Common myeloid progenitor, CD34-positive (primary cell): ENCODE data around the gene GRIA1.

Experiments used
- CTCF ChIA-PET: fragments of 350-600 bp; sonication (Branson Sonifier 250); formaldehyde crosslinking; loops from one replicate; lab custom pipeline; 2021; ENCODE audit warnings: antibody characterized with exemption; lab: Charles Lee
- POLR2A ChIA-PET: fragments of 350-600 bp; sonication (Branson Sonifier 250); formaldehyde crosslinking; loops from one replicate; lab custom pipeline; 2021; ENCODE audit warnings: antibody characterized with exemption; lab: Charles Lee
- DNase-seq, 3 donors: peaks; one replicate each; pipeline versions ENCODE4 v3.0.0 to v3.0.0-alpha.2; 2013
- H3K27ac ChIP-seq, 2 experiments: 1 replicate in 1 of 2; 2 replicates in 1 of 2; pipeline ENCODE4 v1.7.0; 2013; ENCODE audit warnings: inconsistent platforms in 2 of 2, low read length in 2 of 2, mild to moderate bottlenecking in 2 of 2, low read depth in 1 of 2, moderate library complexity in 1 of 2; ENCODE audit not compliant: severe bottlenecking in 2 of 2, insufficient read depth in 1 of 2, poor library complexity in 1 of 2
- H3K27me3 ChIP-seq, 5 experiments: replicated peaks in 2 of 5; 1 replicate in 3 of 5; 2 replicates in 2 of 5; pipeline versions ENCODE4 v1.6.1 to v1.7.0; 2013; ENCODE audit warnings: low read length in 4 of 5, mild to moderate bottlenecking in 2 of 5, moderate library complexity in 2 of 5, inconsistent platforms in 1 of 5; ENCODE audit not compliant: insufficient read depth in 5 of 5, control insufficient read depth in 4 of 5
- H3K36me3 ChIP-seq, 4 experiments: 1 replicate in 2 of 4; 2 replicates in 2 of 4; pipeline versions ENCODE4 v1.6.1 to v1.7.0; 2013; ENCODE audit warnings: low read length in 3 of 4, control low read depth in 1 of 4, mild to moderate bottlenecking in 1 of 4; ENCODE audit not compliant: control insufficient read depth in 4 of 4, insufficient read depth in 4 of 4
- H3K4me1 ChIP-seq, 4 experiments: 1 replicate in 3 of 4; 2 replicates in 1 of 4; pipeline versions ENCODE4 v1.6.1 to v1.7.1; 2013; ENCODE audit warnings: low read length in 3 of 4, mild to moderate bottlenecking in 3 of 4, control low read depth in 1 of 4, inconsistent platforms in 1 of 4, moderate library complexity in 1 of 4; ENCODE audit not compliant: control insufficient read depth in 4 of 4, insufficient read depth in 4 of 4; ENCODE audit errors: control extremely low read depth in 1 of 4
- H3K4me3 ChIP-seq, 7 experiments: 1 replicate in 4 of 7; 2 replicates in 3 of 7; pipeline versions ENCODE4 v1.5.1 to v1.7.0; 2013; ENCODE audit warnings: mild to moderate bottlenecking in 7 of 7, low read length in 6 of 7, moderate library complexity in 6 of 7, inconsistent platforms in 2 of 7, low read depth in 2 of 7, control low read depth in 1 of 7; ENCODE audit not compliant: insufficient read depth in 4 of 7, control insufficient read depth in 1 of 7; ENCODE audit errors: extremely low read depth in 1 of 7
- H3K9me3 ChIP-seq, 5 experiments: 1 replicate in 4 of 5; 2 replicates in 1 of 5; pipeline versions ENCODE4 v1.6.1 to v1.7.1; 2013; ENCODE audit warnings: low read length in 4 of 5, mild to moderate bottlenecking in 2 of 5, inconsistent platforms in 1 of 5, low read depth in 1 of 5, moderate library complexity in 1 of 5; ENCODE audit not compliant: control insufficient read depth in 4 of 5, insufficient read depth in 2 of 5; ENCODE audit errors: control extremely low read depth in 1 of 5
- WGBS: methylation state at CpG from one replicate; pipeline ENCODE4 v1.1.5; 2013; ENCODE audit not compliant: insufficient coverage; 5-methylcytosine and 5-hydroxymethylcytosine counted together

The GRIA1 gene

GRCh38 chr5:153491856-153492255 lies 1.4 kb downstream of the GRIA1 start:
- Histone ChIP-seq H3K36me3 (no peaks in the 10 kb centered on the region), H3K9me3 (no peaks in the 10 kb centered on the region), H3K27ac (no peak overlapping the region), H3K4me1 (peaks cover 0 to 11% (median 0%) of the 10 kb centered on the region in 4 experiments), H3K27me3 (peaks cover 0 to 40% (median 29%) of the 10 kb centered on the region in 5 experiments), H3K4me3 (no peak overlapping the region)
- 46% methylated on average over 5 of the region's 8 CpGs for WGBS
- DNase-seq, result no peak
- ChIA-PET CTCF (interaction anchor here (1.2 to 1.6 kb wide), 2 partner anchors 9 to 474 kb away, joined by 3 to 4 read pairs; no protein-coding TSS in a partner anchor), POLR2A (no interaction called here)

- no peak overlapping the region for H3K27ac ChIP-seq
- POLR2A ChIA-PET, result no interaction called here
- no peaks in the 10 kb centered on the region for H3K9me3 ChIP-seq
- 88% methylated on average over 1 of the region's 1 CpG for WGBS
- H3K4me1 ChIP-seq, result peaks cover 0 to 6% (median 0%) of the 10 kb centered on the region in 4 experiments
- no peak overlapping the region for H3K4me3 ChIP-seq
- no peaks in the 10 kb centered on the region for H3K36me3 ChIP-seq
- CTCF ChIA-PET, result interaction anchor here (0.9 to 9.3 kb wide), 7 partner anchors 8 to 469 kb away, joined by 3 to 116 read pairs (median 4); no protein-coding TSS in a partner anchor
- DNase-seq, result peak; percentile 22 to 54 (median 49)
- H3K27me3 ChIP-seq, result peaks cover 0 to 15% (median 6%) of the 10 kb centered on the region in 5 experiments
Observed at GRCh38 chr5:153496835-153497234, 6.4 kb downstream of the GRIA1 start.

DNA sequence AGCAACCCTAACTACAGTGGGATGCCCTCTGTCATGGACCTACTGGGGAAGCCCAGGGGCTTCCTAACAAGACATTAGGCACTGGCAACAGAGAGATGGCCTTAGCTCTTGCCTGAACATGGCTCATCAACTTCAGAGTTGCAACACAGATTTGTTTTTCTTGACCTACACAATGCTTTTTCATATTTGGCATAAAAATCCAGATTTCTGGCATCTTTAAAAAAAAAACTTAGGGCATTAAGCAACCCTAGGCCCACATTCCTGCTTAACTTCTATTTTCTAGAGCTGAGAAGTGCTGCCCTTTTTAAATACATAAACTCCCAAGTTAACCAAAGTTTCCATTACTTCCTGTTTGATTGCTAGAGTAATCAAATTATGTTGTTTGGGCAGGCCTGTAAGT lies 8.0 kb downstream of the GRIA1 start:
- POLR2A ChIA-PET, result no interaction called here
- no peak overlapping the region for H3K27ac ChIP-seq

GRCh38 chr5:153500178-153500577 lies 9.7 kb downstream of the GRIA1 start:
- H3K27me3 ChIP-seq, result no peaks in the 10 kb centered on the region
- POLR2A ChIA-PET, result no interaction called here
- H3K9me3 ChIP-seq, result no peaks in the 10 kb centered on the region
- H3K4me3 ChIP-seq, result no peak overlapping the region
- 100% methylated on average over 1 of the region's 2 CpGs for WGBS
- no peaks in the 10 kb centered on the region for H3K4me1 ChIP-seq
- CTCF ChIA-PET, result interaction anchor here (0.7 to 9.3 kb wide), 4 partner anchors 9 to 476 kb away, joined by 3 to 116 read pairs (median 4); partner anchors contain the start of gene GRIA1
- no peaks in the 10 kb centered on the region for H3K36me3 ChIP-seq
- DNase-seq, result no peak
- no peak overlapping the region for H3K27ac ChIP-seq

More for the DNA sequence above, 8.0 kb downstream of the GRIA1 start:
- H3K4me3 ChIP-seq, result no peak overlapping the region
- no peaks in the 10 kb centered on the region for H3K4me1 ChIP-seq
- CTCF ChIA-PET, result interaction anchor here (9.3 kb wide), 1 partner anchor 467 kb away, joined by 116 read pairs; no protein-coding TSS in a partner anchor
- DNase-seq, result no peak
- no peaks in the 10 kb centered on the region for H3K36me3 ChIP-seq
- H3K27me3 ChIP-seq, result peaks cover 0 to 2% (median 0%) of the 10 kb centered on the region in 5 experiments
- no peaks in the 10 kb centered on the region for H3K9me3 ChIP-seq

GRCh38 chr5:153504726-153505125 lies 14.3 kb downstream of the GRIA1 start:
- Histone ChIP-seq H3K27me3 (no peaks in the 10 kb centered on the region), H3K27ac (no peak overlapping the region), H3K36me3 (no peaks in the 10 kb centered on the region), H3K9me3 (peaks cover 0 to 1% (median 0%) of the 10 kb centered on the region in 5 experiments), H3K4me3 (no peak overlapping the region), H3K4me1 (no peaks in the 10 kb centered on the region)
- POLR2A ChIA-PET, result no interaction called here
- CTCF ChIA-PET, result interaction anchor here (0.7 kb wide), 1 partner anchor 9 kb away, joined by 3 read pairs; no protein-coding TSS in a partner anchor
- no peak for DNase-seq
- WGBS, result 95% methylated on average over 3 of the region's 3 CpGs

DNA sequence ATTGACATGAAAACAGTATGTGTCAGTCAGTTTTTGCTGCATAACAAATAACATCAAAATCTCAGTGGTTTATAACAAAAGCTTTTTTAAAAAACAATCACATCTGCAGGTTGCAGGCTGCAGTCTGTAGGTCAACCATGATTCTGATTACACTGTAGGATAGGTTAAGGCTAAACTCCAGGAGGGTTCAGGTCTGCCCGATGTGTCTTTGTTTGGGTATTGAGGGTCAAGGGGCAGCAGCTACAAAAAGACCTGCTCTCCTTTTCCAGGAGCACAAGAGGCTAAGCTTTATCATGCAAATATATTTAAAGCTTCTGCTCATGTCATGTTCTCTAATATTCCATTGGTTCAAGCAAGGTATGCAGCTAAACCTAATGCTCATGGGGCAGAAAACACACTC lies 18.2 kb downstream of the GRIA1 start:
- Histone ChIP-seq H3K4me3 (no peak overlapping the region), H3K27me3 (peaks cover 0 to 2% (median 0%) of the 10 kb centered on the region in 5 experiments), H3K27ac (no peak overlapping the region), H3K36me3 (no peaks in the 10 kb centered on the region), H3K4me1 (no peaks in the 10 kb centered on the region), H3K9me3 (peaks cover 0 to 1% (median 0%) of the 10 kb centered on the region in 5 experiments)
- DNase-seq, result no peak
- POLR2A ChIA-PET, result no interaction called here
- WGBS, result 100% methylated on average over 1 of the region's 1 CpG
- CTCF ChIA-PET, result interaction anchor here (0.6 to 1.4 kb wide), 2 partner anchors 11 to 914 kb away, joined by 3 to 4 read pairs; no protein-coding TSS in a partner anchor

DNA sequence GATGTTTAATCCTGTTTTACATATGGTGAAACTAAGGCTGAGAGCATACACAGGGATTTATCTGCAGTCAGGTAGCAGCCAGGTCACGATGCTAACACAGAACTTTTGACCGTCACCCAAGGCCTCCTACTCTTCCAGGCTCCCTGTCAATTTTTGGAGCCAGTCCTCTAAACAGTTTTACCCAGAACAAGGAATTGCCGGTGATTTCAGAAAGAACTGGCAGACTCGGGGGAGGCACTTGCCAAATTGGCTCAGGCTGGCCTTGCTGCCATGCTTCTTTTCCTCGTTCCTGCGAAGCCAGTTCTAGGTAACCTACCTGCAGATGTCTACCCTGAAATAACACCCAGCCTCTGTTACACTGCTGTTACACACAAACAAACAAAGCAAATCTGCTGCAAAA lies 21.2 kb downstream of the GRIA1 start:
- peaks cover 0 to 2% (median 0%) of the 10 kb centered on the region in 5 experiments for H3K27me3 ChIP-seq
- WGBS, result 82% methylated on average over 6 of the region's 6 CpGs
- no peak overlapping the region for H3K4me3 ChIP-seq
- CTCF ChIA-PET, result no interaction called here
- no peaks in the 10 kb centered on the region for H3K36me3 ChIP-seq
- POLR2A ChIA-PET, result no interaction called here
- H3K4me1 ChIP-seq, result no peaks in the 10 kb centered on the region
- H3K9me3 ChIP-seq, result peaks cover 0 to 1% (median 0%) of the 10 kb centered on the region in 5 experiments
- no peak for DNase-seq
- H3K27ac ChIP-seq, result no peak overlapping the region
